GM19099 (cell line): ENCODE results near the gene PER3.

Experiments
- POLR2A ChIP-seq: IDR thresholded peaks from 3 replicates; pipeline ENCODE4 v1.6.1; 2011; ENCODE audit warnings: low read depth; ENCODE audit not compliant: insufficient read length; ENCODE audit errors: extremely low read depth

The PER3 gene

GRCh38 chr1:7808253-7808844 lies 24.3 kb downstream of the PER3 start:
- TF ChIP-seq POLR2A: no peak

GRCh38 chr1:7809742-7810141 lies 25.7 kb downstream of the PER3 start:
- no peak for TF ChIP-seq POLR2A

- no peak for TF ChIP-seq POLR2A
Measured at GRCh38 chr1:7810395-7810794, 26.3 kb downstream of the PER3 start.

- no peak for TF ChIP-seq POLR2A
Measured at GRCh38 chr1:7811476-7811875, 27.4 kb downstream of the PER3 start.

- TF ChIP-seq POLR2A: no peak
Measured at GRCh38 chr1:7813677-7814373, 29.7 kb downstream of the PER3 start.

GRCh38 chr1:7821282-7821681 lies 37.2 kb downstream of the PER3 start:
- TF ChIP-seq POLR2A: no peak

- TF ChIP-seq POLR2A: no peak
Measured at GRCh38 chr1:7824701-7825100, 40.6 kb downstream of the PER3 start.

- no peak for TF ChIP-seq POLR2A
Measured at GRCh38 chr1:7826363-7826762, 42.3 kb downstream of the PER3 start.

- no peak for TF ChIP-seq POLR2A
Measured at GRCh38 chr1:7827126-7827955, 43.2 kb downstream of the PER3 start.

GRCh38 chr1:7831458-7831857 lies 47.4 kb downstream of the PER3 start:
- no peak for TF ChIP-seq POLR2A

- no peak for TF ChIP-seq POLR2A
Measured at GRCh38 chr1:7833035-7833434, 48.9 kb downstream of the PER3 start.

- no peak for TF ChIP-seq POLR2A
Measured at GRCh38 chr1:7838714-7839113, 54.6 kb downstream of the PER3 start.

- no peak for TF ChIP-seq POLR2A
Measured at GRCh38 chr1:7839526-7839925, 55.4 kb downstream of the PER3 start.

GRCh38 chr1:7842517-7842916 lies 58.4 kb downstream of the PER3 start:
- no peak for TF ChIP-seq POLR2A

GRCh38 chr1:7845761-7846160 lies 61.7 kb downstream of the PER3 start:
- no peak for TF ChIP-seq POLR2A

- no peak for TF ChIP-seq POLR2A
Measured at GRCh38 chr1:7846656-7847055, 62.6 kb downstream of the PER3 start.
